OCI-M2 (cell line): ENCODE measurements around the gene GALNT12.

Source experiments
- DNase-seq: peaks from one replicate; lab custom pipeline; 2025; ENCODE audit not compliant: unreplicated experiment; lab: John Stamatoyannopoulos, UW

GALNT12 gene

GRCh38 chr9:98877311-98877710 lies 69.8 kb downstream of the GALNT12 start:
- DNase-seq: no peak

GRCh38 chr9:98879094-98879962 lies 71.9 kb downstream of the GALNT12 start:
- DNase-seq: no peak

GRCh38 chr9:98879963-98880310 lies 72.5 kb downstream of the GALNT12 start:
- no peak for DNase-seq

- no peak for DNase-seq
These were observed 73.0 kb downstream of the GALNT12 start for GRCh38 chr9:98880311-98881015.

GRCh38 chr9:98881356-98881755 lies 73.9 kb downstream of the GALNT12 start:
- DNase-seq: no peak

GRCh38 chr9:98881836-98882568 lies 74.5 kb downstream of the GALNT12 start:
- no peak for DNase-seq

- no peak for DNase-seq
These were observed 75.1 kb downstream of the GALNT12 start for GRCh38 chr9:98882569-98882923.

- no peak for DNase-seq
These were observed 75.8 kb downstream of the GALNT12 start for GRCh38 chr9:98883276-98883675.

GRCh38 chr9:98884849-98885248 lies 77.4 kb downstream of the GALNT12 start:
- no peak for DNase-seq

- DNase-seq: no peak
These were observed 78.3 kb downstream of the GALNT12 start for GRCh38 chr9:98885575-98886295.

- no peak for DNase-seq
These were observed 79.3 kb downstream of the GALNT12 start for GRCh38 chr9:98886691-98887229.

- DNase-seq: no peak
These were observed 80.5 kb downstream of the GALNT12 start for GRCh38 chr9:98887918-98888510.

GRCh38 chr9:98888801-98889421 lies 81.4 kb downstream of the GALNT12 start:
- no peak for DNase-seq

- DNase-seq: no peak
These were observed 82.8 kb downstream of the GALNT12 start for GRCh38 chr9:98890256-98890655.

- no peak for DNase-seq
These were observed 84.8 kb downstream of the GALNT12 start for GRCh38 chr9:98892288-98892687.

GRCh38 chr9:98892690-98893089 lies 85.2 kb downstream of the GALNT12 start:
- no peak for DNase-seq

GRCh38 chr9:98894171-98894570 lies 86.7 kb downstream of the GALNT12 start:
- no peak for DNase-seq

- no peak for DNase-seq
These were observed 87.3 kb downstream of the GALNT12 start for GRCh38 chr9:98894761-98895160.

- DNase-seq: no peak
These were observed 89.2 kb downstream of the GALNT12 start for GRCh38 chr9:98896632-98897031.

GRCh38 chr9:98897745-98898144 lies 90.3 kb downstream of the GALNT12 start:
- DNase-seq: no peak
